NOMO-1 (cell line): ENCODE data around the gene DIP2C.
"Not testable (repeated sequence)": the region's sequence is repeated elsewhere in the genome, so short reads cannot be mapped to it uniquely, and the experiment has no call there.

Experiments used
- DNase-seq, 2 experiments: peaks; one replicate each; lab custom pipeline; 2025; ENCODE audit not compliant: unreplicated experiment in 2 of 2; lab: John Stamatoyannopoulos, UW

The DIP2C gene

GRCh38 chr10:351770-352334, 337.6 kb downstream of the DIP2C start:
- DNase-seq = no peak

GRCh38 chr10:350981-351501, 338.4 kb downstream of the DIP2C start:
- no peak for DNase-seq

- no peak for DNase-seq
These were observed 340.4 kb downstream of the DIP2C start for GRCh38 chr10:349081-349480.

GRCh38 chr10:348456-348855, 341.0 kb downstream of the DIP2C start:
- no peak for DNase-seq

GRCh38 chr10:347774-348173, 341.7 kb downstream of the DIP2C start:
- DNase-seq = not testable (repeated sequence)

- DNase-seq = not testable (repeated sequence)
These were observed 342.3 kb downstream of the DIP2C start for GRCh38 chr10:347190-347589.

- no peak for DNase-seq
These were observed 344.8 kb downstream of the DIP2C start for GRCh38 chr10:344582-345200.

- DNase-seq = no peak
These were observed 345.9 kb downstream of the DIP2C start for GRCh38 chr10:343231-344220.

- DNase-seq = no peak
These were observed 348.3 kb downstream of the DIP2C start for GRCh38 chr10:341081-341740.

- no peak for DNase-seq
These were observed 348.8 kb downstream of the DIP2C start for GRCh38 chr10:340646-341045.

- DNase-seq = no peak
These were observed 350.5 kb downstream of the DIP2C start for GRCh38 chr10:339038-339391.

- no peak for DNase-seq
These were observed 351.1 kb downstream of the DIP2C start for GRCh38 chr10:338171-339037.

GRCh38 chr10:336247-336646, 353.2 kb downstream of the DIP2C start:
- no peak for DNase-seq

GRCh38 chr10:335151-335800, 354.2 kb downstream of the DIP2C start:
- DNase-seq = no peak

- DNase-seq = no peak
These were observed 358.3 kb downstream of the DIP2C start for GRCh38 chr10:331186-331585.

- DNase-seq = no peak
These were observed 359.9 kb downstream of the DIP2C start for GRCh38 chr10:329361-330099.

- DNase-seq = no peak
These were observed 361.3 kb downstream of the DIP2C start for GRCh38 chr10:327889-328852.
